DMS53 (cell line): ENCODE results near the gene USP31.

Experiments used
- DNase-seq: peaks from one replicate; lab custom pipeline; 2025; lab: John Stamatoyannopoulos, UW

The USP31 gene, protein sequence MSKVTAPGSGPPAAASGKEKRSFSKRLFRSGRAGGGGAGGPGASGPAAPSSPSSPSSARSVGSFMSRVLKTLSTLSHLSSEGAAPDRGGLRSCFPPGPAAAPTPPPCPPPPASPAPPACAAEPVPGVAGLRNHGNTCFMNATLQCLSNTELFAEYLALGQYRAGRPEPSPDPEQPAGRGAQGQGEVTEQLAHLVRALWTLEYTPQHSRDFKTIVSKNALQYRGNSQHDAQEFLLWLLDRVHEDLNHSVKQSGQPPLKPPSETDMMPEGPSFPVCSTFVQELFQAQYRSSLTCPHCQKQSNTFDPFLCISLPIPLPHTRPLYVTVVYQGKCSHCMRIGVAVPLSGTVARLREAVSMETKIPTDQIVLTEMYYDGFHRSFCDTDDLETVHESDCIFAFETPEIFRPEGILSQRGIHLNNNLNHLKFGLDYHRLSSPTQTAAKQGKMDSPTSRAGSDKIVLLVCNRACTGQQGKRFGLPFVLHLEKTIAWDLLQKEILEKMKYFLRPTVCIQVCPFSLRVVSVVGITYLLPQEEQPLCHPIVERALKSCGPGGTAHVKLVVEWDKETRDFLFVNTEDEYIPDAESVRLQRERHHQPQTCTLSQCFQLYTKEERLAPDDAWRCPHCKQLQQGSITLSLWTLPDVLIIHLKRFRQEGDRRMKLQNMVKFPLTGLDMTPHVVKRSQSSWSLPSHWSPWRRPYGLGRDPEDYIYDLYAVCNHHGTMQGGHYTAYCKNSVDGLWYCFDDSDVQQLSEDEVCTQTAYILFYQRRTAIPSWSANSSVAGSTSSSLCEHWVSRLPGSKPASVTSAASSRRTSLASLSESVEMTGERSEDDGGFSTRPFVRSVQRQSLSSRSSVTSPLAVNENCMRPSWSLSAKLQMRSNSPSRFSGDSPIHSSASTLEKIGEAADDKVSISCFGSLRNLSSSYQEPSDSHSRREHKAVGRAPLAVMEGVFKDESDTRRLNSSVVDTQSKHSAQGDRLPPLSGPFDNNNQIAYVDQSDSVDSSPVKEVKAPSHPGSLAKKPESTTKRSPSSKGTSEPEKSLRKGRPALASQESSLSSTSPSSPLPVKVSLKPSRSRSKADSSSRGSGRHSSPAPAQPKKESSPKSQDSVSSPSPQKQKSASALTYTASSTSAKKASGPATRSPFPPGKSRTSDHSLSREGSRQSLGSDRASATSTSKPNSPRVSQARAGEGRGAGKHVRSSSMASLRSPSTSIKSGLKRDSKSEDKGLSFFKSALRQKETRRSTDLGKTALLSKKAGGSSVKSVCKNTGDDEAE (N-terminal part only)

DNA sequence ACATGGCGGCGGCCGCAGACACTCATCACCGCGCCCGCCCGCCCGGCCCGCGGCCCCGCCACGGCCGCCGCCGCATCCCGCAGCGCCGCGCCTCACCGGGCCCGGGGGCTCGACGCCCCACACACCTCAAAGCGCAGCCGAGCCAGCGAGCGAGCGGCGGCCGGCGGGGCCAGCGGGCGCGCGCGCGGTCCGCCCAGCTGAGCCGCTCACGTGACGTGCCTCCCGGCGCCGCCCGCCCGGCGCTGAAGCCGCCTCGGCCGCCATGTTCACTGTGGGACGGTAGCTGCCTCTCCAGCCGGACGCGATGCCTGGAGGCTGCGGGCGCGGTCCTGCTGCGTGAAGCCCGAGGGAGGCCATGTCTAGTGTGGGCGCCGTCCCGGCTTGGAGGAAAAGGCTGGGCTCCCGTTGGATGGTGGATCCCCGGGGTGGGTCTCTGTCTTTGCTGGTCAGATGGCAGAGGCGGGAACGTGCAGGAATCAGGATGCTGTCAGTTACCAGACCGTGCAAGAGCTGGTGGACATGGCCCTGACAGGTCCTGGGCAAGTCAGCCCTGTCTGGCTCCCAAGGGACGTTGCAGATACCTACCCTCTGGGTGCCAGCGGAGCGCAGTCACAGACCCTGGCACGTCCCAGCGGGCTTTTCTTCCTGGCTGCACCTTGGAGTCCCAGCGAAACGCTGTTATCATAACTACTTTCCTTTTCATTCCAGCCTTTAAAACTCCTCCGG, at the start of gene USP31:
TSS of gene USP31 (minus strand) at position 186 of the 726 bp plus-strand sequence. CDS start at position 4, 182 bp downstream.
- peak; percentile 98 for DNase-seq

DNA sequence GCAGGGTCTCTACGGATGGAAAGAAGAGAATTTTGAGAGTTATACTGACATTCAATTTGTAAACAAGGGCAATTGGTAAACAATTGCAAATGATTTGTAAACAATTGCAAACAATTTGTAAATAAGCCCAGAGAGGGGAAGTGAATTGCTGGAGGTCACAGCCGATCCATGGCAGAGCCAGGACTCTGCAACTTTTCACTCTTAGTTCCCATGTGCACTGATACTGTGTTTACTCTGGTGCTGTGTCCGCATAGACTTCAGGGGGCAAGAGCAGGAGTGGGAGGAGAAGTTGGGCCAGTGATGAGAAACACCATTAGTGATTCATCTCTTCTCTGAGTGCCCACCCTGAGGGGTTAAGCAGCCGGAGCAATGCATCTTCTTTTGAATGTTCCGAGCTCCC, 47.3 kb upstream of the USP31 start:
- no peak for DNase-seq

DNA sequence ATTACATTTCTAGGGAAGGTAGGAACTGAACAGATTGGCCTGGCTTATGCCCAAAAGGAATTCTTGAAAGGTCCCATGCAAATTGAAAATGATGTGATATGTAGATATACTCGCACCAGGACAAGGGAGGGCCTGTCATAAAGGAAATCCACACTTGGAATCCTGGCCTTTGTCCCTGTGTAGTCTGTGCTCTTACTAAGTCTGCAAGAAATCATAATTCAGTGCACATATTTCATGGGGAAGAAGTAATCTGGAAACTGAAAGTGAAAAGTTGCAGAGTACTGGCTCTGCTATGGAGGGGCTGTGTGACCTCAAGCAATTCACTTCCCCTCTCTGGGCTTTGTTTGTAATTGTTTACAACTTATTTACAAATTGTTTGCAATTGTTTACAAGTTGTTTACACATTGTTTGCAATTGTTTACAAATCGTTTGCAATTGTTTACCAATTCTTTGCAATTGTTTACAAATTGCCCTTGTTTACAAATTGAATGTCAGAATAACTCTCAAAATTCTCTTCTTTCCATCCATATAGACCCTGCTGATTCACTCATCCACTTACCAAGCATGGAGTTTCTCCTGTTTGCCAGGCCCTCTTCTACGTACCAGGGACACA, 46.2 kb upstream of the USP31 start:
- DNase-seq, result no peak

DNA sequence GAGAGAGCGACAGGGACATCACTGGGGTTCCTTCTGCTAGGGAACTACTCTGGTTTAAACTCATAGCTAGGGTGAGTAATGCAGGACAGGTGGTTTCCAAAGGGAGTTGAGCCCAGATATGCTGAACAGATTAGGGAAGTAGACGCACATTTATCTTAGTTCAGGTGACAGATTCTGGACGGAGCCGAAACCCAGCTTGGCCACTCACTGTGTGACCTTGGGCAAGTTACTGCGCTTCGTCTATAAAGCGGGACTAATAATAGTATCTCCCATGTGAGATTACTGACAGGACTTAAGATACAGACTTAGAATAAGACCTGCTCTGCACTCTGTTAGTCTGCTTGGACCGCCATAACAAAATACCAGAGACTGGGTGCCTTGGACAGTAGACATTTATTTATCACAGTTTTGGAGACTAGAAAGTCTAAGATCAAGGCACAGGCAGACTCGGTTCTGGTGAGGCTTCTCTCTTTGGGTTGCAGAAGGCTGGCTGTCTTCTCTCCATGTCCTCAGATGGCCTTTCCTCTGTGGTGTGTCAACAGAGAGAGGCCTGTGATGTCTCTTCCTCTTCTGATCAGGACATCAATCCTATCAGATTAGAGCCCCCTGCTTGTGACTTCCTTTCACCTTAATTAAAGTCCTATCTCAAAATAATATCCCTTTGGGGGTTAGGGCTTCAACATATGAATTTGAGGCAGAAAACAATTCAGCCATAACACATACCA, 45.4 kb upstream of the USP31 start:
- no peak for DNase-seq

DNA sequence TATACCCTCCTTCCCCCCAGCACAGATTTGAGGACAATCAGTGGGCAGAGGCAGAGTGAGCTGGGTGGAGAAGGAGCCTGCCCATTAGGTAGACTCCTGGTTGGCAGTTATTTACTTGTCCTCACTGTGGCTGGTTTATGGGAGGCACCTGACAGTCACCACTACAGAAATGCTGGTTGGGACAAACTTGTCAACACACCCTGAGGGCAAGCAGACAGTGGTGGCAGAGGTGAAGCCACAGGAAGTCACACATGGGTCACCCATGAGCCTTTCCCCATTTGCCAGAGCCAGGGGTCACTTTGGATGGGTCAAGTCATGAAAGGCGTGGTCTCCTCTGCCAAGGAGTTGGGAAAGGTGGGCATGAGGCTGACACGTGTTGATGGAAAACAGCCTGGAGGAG, 39.7 kb upstream of the USP31 start:
- no peak for DNase-seq

DNA sequence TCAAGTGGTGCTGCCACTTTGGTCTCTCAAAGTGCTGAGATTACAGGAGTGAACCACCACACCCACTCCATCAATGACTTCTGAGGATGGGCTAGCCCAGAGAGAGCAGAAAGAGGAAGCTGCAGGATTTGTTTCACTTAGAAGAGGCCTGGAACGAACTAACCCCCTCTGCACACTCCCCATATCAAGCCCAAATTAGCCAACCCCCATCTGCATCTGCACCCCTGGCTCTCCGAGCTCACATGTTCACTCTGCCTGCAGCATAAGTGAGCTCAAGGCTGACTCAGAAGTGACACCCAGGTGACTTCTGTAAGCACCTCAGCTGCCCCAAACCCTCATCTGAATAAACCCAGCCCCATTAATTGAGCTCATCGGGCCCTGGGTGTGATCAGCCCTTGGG, 38.1 kb upstream of the USP31 start:
- DNase-seq, result no peak

DNA sequence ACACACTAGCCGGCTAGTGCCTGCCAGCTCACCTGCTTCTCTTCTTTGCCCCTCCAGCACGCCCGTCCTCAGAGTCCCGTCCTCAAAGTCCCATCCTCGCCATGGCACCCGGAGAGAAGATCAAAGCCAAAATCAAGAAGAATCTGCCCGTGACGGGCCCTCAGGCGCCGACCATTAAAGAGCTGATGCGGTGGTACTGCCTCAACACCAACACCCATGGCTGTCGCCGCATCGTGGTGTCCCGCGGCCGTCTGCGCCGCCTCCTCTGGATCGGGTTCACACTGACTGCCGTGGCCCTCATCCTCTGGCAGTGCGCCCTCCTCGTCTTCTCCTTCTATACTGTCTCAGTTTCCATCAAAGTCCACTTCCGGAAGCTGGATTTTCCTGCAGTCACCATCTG, 36.9 kb upstream of the USP31 start:
- no peak for DNase-seq

DNA sequence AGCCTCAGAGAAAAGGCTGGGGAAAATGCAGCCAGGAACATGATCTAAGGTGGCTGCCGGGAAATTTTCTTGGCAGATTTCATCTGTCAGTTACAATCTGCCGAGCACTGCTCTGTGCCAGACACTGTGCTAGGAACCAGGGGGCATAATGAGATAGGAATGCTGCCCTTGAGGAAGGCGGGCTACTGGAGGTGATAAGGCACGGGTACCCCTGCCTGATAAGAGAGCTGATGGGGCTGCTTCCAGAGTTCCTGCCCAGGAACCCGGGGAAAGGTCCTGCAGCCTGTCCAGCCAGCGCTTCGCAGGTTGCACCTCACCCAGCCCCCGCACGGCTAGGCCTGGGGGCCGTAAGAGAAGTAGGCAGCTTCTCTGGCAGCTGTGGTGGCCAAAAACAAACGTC, 36.4 kb upstream of the USP31 start:
- DNase-seq, result no peak

DNA sequence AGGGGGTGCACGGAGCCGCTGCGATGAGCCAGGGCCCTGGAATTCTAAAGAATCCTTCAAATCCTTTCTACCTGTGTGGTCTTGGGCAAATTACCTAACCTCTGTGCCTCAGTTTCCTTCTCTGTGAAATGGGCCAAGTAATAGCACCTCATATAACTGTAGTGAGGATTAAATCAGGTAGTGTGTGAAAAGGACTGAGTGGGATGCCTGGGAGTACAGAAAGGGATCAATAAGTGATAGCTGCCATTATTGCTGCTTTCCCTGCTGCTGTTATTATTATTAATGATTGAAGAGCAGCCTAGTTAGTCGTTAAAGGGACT, 34.3 kb upstream of the USP31 start:
- DNase-seq, result no peak

DNA sequence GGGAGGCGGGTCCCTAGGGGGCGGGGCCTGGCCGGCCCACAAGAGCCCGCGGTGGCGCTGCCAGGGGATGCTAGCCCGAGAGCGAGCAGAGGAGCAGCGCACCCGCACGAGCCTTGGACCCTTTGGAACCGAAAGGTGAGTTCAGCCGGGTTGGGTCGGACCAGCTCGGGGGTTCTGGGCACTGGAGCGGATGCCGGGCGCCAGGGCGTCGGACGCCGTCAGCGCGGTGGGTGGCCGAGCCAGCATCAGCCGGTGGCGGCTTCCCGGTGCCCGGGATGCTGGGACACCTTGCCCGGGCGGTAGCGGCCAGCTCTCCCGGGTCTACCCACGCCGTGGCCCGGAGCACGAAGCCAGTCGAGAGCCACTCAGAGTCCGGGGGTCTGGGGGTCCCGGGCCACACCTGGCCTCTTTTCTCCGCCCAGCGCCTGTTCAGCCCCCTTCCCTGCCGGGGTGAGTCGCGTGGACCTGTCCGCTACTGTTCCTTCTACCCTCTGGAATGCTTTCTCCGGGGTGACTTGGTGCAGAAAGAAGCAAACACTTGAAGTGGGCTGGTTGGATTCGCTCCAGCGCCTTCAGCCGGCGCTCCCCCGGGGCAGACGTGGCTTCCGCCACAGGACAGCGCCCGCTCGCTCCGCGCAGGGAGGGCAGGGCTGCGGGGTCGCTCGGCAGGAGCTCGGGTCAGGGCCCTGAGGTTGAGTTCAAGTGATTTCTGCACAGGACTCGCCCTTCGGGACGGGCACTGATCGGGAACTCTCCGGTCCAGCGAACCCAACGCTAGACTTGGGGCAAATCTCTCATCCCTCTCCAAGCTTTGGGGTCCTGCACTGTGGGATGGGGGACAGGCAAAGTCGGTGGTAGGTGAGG, 33.7 kb upstream of the USP31 start, which contains the start of gene SCNN1G:
TSS of gene SCNN1G (plus strand) at position 67 of the 864 bp plus-strand sequence. CDS start 3,527 bp downstream, outside the sequence.
- peak; percentile 81 for DNase-seq

DNA sequence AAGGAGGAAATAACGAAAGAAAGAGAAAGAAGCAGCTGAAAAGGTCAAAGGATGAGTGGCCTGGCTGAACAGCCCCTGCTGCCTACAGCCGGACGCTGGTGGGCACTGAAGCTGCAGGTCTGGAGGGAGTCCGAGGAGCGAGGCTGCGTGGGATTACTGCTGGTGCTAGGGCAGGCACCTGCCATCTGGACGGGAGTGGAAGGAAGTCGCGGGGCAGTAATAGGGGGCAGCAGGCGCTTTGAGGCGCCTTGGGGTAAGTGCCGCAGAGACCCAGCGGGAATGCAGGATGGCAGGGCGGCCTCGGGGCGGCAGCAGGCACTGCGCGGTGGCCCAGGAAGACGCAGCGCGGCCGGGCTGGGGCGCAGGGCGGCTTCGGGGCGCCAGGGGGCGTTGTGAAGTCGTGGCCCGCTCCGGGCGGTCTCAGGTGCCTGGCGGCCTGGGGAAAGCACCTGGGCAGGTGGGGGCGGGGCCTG, 33.0 kb upstream of the USP31 start:
- DNase-seq, result peak; percentile 92

DNA sequence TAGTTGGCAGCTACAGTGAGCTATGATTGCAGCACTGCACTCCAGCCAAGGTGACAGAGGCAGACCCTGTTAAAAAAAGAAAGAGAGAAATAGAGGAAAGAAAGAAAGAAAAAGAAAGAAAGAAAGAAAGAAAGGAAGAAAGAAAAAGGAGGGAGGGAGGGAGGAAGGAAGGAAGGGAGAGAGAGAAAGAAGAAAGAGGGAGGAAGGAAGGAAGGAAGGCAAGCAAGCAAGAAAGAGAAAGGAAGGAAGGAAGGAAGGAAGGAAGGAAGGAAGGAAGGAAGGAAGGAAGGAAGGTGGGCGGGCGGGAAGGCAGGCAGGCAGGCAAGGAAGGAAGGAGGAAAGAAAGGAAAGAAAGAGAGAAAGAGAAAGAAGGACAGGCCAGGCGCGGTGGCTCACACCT, 32.3 kb upstream of the USP31 start:
- DNase-seq, result no peak

DNA sequence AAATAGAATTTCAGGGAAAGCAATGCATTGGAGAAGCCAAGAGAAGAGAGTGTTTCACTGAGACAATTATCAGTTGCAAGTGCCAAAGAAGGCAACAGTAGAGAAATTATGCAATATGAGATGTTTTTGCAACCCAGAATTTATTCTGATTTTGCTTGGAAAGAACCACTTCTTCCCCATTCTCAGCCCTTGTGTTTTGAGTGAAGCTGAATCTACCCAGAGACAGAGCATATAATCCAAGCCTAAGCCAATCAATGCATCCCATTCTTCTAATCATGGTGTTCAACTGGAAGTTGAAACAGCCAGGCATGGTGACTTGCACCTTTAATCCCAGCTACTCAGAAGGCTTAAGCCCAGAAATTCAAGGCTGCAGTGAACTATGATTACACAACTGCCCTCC, 26.4 kb upstream of the USP31 start:
- DNase-seq, result no peak

DNA sequence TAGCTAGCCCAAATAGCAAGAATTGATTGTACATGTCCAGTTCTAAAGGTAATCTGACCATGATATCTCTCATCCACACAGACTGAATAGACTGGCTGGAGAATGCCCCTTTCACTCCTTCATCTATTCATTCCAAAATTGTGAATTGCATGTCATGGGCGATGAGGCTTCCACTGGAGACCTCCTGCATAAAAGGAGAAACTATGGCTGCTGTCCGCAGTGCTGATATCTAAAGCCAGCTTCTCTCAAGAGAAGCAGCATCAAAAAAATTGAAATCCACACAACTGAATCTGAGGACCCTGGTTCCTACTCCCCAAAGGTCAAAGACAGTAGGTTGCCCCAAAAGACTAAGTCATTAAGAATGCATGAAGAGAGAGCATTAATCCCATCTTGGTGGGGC, 25.4 kb upstream of the USP31 start:
- no peak for DNase-seq

DNA sequence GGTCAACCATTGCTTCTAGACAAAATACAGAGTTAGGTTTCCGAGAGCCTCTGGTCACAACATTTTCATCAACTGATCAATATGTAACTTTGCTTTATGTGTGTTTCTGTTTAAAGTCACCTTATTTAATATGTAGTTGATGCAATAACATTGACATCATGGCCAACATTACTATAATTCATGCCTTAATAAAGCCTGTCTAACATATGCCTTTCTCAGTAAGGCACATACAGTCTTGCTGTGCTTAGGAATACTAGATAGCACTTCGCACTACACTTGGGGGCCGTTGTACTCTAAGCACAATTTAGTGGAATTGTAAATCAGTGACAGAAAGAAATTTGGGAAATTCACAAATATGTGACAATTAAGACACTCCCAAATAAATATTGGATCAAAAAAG, 23.7 kb upstream of the USP31 start:
- no peak for DNase-seq

DNA sequence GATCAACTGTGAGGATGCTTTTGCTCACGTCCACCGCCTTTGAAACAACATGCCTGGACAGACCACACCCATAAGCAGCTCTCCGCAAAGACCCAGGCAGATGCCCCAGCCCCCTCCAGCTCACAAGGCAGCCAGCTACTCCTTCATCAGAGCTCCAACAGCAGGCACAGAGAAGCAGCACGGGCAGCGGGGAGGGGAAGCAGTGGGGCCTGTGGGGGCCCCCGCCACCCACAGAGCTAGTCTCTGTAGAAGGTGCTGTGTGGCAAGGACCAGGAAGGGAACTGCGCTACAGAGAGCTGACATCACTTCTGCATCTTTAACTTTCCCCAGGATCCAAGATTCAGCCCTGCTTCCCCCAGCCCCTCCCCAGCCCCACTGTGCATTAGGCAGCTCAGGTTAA, 23.3 kb upstream of the USP31 start:
- no peak for DNase-seq

DNA sequence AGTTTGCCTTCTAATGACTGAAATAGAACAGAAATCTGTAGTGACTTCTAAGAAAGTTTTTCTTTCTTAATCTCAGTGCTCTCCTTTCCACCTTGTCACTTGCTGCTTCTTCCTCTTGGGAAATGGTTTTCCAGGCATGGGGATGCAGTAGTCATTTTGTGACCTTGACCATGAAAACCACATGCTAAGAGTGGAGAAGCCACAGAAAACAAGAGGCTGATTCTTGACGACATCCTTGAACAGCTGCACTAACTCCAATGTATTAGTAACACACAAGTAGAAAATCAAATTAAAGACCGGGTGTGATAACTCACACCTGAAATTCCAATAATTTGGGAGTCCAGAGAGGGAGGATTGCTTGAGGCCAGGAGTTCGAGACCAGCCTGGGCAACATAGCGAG, 15.5 kb upstream of the USP31 start:
- DNase-seq, result no peak

DNA sequence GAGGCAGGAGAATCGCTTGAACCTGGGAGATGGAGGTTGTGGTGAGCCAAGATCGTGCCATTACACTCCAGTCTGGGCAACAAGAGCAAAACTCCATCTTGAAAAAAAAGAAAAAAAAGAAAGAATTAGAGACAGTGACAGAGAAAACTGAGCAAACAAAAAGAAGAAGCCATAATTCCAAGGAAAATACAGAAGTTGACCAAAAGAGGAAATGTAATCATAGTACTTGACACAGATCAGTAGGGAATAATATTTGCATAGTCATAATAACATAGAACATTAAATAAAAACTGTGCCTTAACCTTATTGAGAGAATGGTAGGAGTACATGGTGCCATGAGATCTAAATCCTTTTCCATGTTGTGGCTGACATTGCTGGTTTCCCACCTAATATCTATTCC, 14.7 kb upstream of the USP31 start:
- DNase-seq, result no peak

DNA sequence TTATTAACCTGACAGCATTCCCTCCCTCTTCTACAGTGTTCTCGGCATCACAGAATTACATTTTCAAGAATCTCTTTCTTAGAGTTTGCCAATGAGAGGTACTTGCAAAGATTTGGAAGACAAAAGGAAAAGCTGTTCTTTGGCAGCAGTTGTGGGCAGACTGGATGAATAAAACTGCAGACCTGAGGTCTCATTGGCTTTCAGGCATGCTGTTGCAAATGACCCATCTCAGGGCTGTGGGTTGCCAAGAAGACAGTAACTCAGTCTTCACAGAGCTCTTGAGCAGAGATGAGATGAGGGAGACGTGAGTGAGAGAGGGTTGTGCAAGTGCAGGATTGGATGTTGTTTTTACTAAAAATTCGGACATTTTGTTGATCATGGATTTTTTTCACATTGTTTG, 11.3 kb upstream of the USP31 start:
- no peak for DNase-seq

DNA sequence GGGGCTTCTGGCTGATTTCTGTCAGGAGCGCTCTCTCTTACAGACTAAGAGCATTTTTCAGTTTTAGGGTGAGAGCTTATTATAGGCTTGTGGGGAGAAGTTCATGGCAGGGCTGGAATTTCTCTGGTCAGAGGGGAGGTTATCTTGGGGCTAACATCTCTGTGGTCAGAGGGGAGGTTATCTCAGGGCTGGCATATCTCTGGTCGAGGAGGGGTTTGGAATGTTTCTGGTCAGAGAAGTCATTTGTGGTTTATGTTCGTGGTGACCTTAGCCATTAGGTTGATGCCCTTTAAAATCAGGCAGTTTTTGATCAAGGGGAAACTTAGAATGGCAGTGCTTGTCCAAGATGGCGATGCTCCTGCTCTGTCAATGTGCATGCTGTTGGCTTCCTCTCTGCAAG, 10.8 kb upstream of the USP31 start:
- no peak for DNase-seq
